Lung (tissue), 12 donors: Measurements from ENCODE around the gene CARM1. TPM values are rescaled to one million over a fixed set of nuclear protein-coding genes. Genes with fewer than 3 reads are reported as not detected.
A peak's percentile ranks its signal among the peaks of the same experiment; 100 is the strongest.
"Not testable (repeated sequence)": the region's sequence is repeated elsewhere in the genome, so short reads cannot be mapped to it uniquely, and the experiment has no call there.

Source experiments
- ATAC-seq: fragments of 200-7000 bp; cut with Tn5 transposase; one replicate; pipeline ENCODE4 v1.9.1; 2020; ENCODE audit warnings: moderate number of reproducible peaks; ENCODE audit not compliant: insufficient read depth, low FRiP score
- DNase-seq, 3 donors: peaks; one replicate each; pipeline ENCODE4 v3.0.0-alpha.2; 2013 to 2017
- H3K27ac ChIP-seq, 2 donors: one replicate each; pipeline ENCODE4 v1.5.1; 2013; ENCODE audit warnings: mild to moderate bottlenecking in 2 of 2, moderate library complexity in 2 of 2, control low read depth in 1 of 2, inconsistent platforms in 1 of 2, low read depth in 1 of 2, low read length in 1 of 2
- H3K27me3 ChIP-seq, 3 donors: one replicate each; pipeline ENCODE4 v1.5.1; 2013; ENCODE audit warnings: low read length in 2 of 3; ENCODE audit not compliant: control insufficient read depth in 3 of 3, insufficient read depth in 3 of 3
- H3K36me3 ChIP-seq, 4 donors: one replicate each; pipeline ENCODE4 v1.5.1; 2013; ENCODE audit warnings: low read length in 4 of 4, mild to moderate bottlenecking in 1 of 4, moderate library complexity in 1 of 4; ENCODE audit not compliant: control insufficient read depth in 4 of 4, insufficient read depth in 4 of 4
- H3K4me1 ChIP-seq, 5 donors: one replicate each; pipeline ENCODE4 v1.5.1; 2013; ENCODE audit warnings: low read length in 5 of 5, mild to moderate bottlenecking in 2 of 5, moderate library complexity in 1 of 5; ENCODE audit not compliant: control insufficient read depth in 5 of 5, insufficient read depth in 5 of 5
- H3K4me3 ChIP-seq: one replicate; pipeline ENCODE4 v1.5.1; 2013; ENCODE audit warnings: mild to moderate bottlenecking, control low read depth, moderate library complexity
- H3K9ac ChIP-seq, 2 donors: one replicate each; pipeline ENCODE4 v1.5.1; 2013; ENCODE audit warnings: low read length in 2 of 2, control low read depth in 1 of 2; ENCODE audit not compliant: insufficient read depth in 1 of 2
- H3K9me3 ChIP-seq, 4 donors: one replicate each; pipeline ENCODE4 v1.5.1; 2013; ENCODE audit warnings: low read length in 3 of 4, mild to moderate bottlenecking in 1 of 4, moderate library complexity in 1 of 4; ENCODE audit not compliant: control insufficient read depth in 4 of 4, insufficient read depth in 3 of 4
- CTCF ChIP-seq: IDR thresholded peaks from 2 replicates; pipeline ENCODE4 v1.5.1; 2012; ENCODE audit warnings: mild to moderate bottlenecking; ENCODE audit errors: control extremely low read depth, extremely low read depth
- WGBS, 2 donors: extraction: QIAGEN DNeasy Blood & Tissue Kit; methylation state at CpG; one replicate each; pipeline ENCODE4 v1.1.7; 2013; 5-methylcytosine and 5-hydroxymethylcytosine counted together
- polyA plus RNA-seq, 2 donors: library from polyadenylated mRNA; stranded (reverse); fragments of 200-250 nt; gene quantifications; one replicate each; pipeline ENCODE4 v1.2.1, GENCODE V29; 2013
- total RNA-seq, 2 donors: library from RNA; depleted of rRNA in 1 of 2; stranded (reverse); fragments of >200 nt in 1 of 2; gene quantifications; one replicate each; pipeline ENCODE4 v1.2.1, GENCODE V29; 2014 to 2021
- donor health status: control.
- donor health status: control.
- donor health status: Bipolar disorder and iron deficiency.
- donor health status: healthy.
- donor health status: DM: yes; HTN: yes; CAD: no.

Gene CARM1
- total and polyA plus RNA-seq, 4 donors, result 19.9 to 35.5 (median 27.9) TPM

GRCh38 chr19:10946958-10947657 is 75.8 kb downstream of the CARM1 start:
- peak; percentile 53 to 94 (median 94) for DNase-seq
- H3K27ac ChIP-seq, result peak overlapping the region in 1 of 2 donors; percentile 45
- no peak overlapping the region for H3K9ac ChIP-seq
- peak; percentile 13 for ATAC-seq
- H3K36me3 ChIP-seq, result no peaks in the 10 kb centered on the region
- 64 to 80% methylated on average over 6 of the region's 6 CpGs for WGBS, 2 donors
- no peaks in the 10 kb centered on the region for H3K27me3 ChIP-seq
- peaks cover 0 to 6% (median 4%) of the 10 kb centered on the region in 5 donors for H3K4me1 ChIP-seq
- no peak for TF ChIP-seq CTCF
- H3K9me3 ChIP-seq, result no peaks in the 10 kb centered on the region
- H3K4me3 ChIP-seq, result no peak overlapping the region

GRCh38 chr19:10952809-10953208 is 81.5 kb downstream of the CARM1 start:
- Histone ChIP-seq H3K4me1 (peaks cover 0 to 2% (median 0%) of the 10 kb centered on the region in 5 donors), H3K27ac (no peak overlapping the region), H3K9ac (no peak overlapping the region), H3K36me3 (no peaks in the 10 kb centered on the region), H3K27me3 (no peaks in the 10 kb centered on the region), H3K4me3 (no peak overlapping the region), H3K9me3 (no peaks in the 10 kb centered on the region)
- DNase-seq (no peak), ATAC-seq (no peak)
- WGBS, 2 donors, result 83 to 98% methylated on average over 6 of the region's 6 CpGs
- TF ChIP-seq CTCF, result no peak

GRCh38 chr19:10959277-10959968 is 88.1 kb downstream of the CARM1 start:
- WGBS, 2 donors, result 92 to 94% methylated on average over 19 of the region's 19 CpGs
- not testable (repeated sequence) for H3K9ac ChIP-seq, DNase-seq, H3K4me3 ChIP-seq, H3K9me3 ChIP-seq, H3K27me3 ChIP-seq, ATAC-seq, H3K36me3 ChIP-seq
- peak overlapping the region; percentile 29 to 97 for H3K27ac ChIP-seq
- peaks cover 4 to 18% (median 7%) of the 10 kb centered on the region in 5 donors for H3K4me1 ChIP-seq

- Histone ChIP-seq H3K27me3 (no peaks in the 10 kb centered on the region), H3K36me3 (no peaks in the 10 kb centered on the region), H3K27ac (peak within 1 kb of the TSS; percentile 96 to 97), H3K9me3 (no peaks in the 10 kb centered on the region), H3K4me1 (peaks cover 4 to 18% (median 7%) of the 10 kb centered on the region in 5 donors), H3K9ac (peak within 1 kb of the TSS; percentile 59 to 84), H3K4me3 (peak within 1 kb of the TSS; percentile 82)
- DNase-seq (peak; percentile 98 to 99 (median 98)), ATAC-seq (peak; percentile 96)
- WGBS, 2 donors, result 0% methylated on average over 58 to 99 of the region's 100 CpGs
- TF ChIP-seq CTCF, result no peak
Measured at GRCh38 chr19:10960314-10961072, 89.1 kb downstream of the CARM1 start, which contains the start of gene SMARCA4. Gene SMARCA4, plus strand, starts transcription at chr19:10961030. Its CDS starts 23,122 bp downstream, at chr19:10984152.
